Body of pancreas (tissue), 4 donors: ENCODE data around the gene BRAF.

Source experiments
- POLR2A ChIP-seq, 3 donors: fragments of 450-650 bp; IDR thresholded peaks; one replicate each; pipeline ENCODE4 v1.6.1; 2016; ENCODE audit warnings: antibody characterized with exemption in 3 of 3, mild to moderate bottlenecking in 2 of 3
- TF ChIP-seq, protein P1 (sequence below), 7 experiments: fragments of 450-650 bp in 4 of 7; fragments of 200-600 bp in 3 of 7; sonication (generic) in 3 of 7; IDR thresholded peaks; one replicate each; pipeline ENCODE4 v1.5.1; 2016 to 2019; ENCODE audit warnings: antibody characterized with exemption in 7 of 7

DNA sequence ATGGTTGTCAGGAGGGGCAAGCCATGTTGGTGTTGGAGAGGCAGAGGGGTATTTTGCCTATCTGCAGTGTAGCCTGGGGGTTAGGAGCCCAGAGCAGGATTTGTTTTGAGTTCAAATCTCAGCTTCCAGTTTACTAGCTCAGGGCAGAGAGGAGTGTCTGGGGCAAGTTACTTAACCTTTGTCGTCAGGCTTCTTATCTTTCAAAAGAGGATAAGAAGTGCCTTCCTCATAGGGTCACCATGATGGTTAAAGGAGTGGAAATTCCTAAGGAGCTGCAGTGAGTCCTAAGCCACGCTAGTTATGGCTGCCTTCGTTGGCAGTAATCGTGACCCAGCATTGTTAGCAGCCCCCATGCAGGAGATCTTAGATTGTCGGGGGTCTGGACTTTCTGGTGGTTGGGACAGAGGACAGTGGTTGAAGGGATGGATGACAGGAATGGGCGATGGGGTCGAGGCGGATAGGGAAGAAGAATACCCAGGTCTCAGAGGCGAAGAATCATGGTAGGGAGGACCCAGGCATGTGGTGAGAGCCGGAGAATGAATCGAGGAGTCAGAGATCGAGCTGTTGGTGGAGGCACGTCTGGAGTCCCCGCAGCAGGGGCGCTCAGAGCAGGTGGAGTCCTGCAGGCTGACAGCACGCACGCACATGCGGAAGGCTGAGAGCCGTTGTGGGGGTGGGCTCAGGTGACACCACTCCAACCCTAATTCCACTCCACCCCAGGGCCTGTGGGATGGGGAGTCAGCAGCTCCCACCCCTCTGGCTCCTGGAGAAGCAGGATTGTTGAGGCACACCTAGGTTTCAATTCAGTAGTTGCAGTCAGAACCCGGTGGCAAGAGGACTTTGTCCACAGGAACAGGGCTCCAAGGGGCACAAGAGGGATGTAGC lies 240.4 kb downstream of the BRAF start:
- no peak for TF ChIP-seq POLR2A (IDR thresholded peaks at IDR 0.05)
- TF ChIP-seq, protein P1, sequence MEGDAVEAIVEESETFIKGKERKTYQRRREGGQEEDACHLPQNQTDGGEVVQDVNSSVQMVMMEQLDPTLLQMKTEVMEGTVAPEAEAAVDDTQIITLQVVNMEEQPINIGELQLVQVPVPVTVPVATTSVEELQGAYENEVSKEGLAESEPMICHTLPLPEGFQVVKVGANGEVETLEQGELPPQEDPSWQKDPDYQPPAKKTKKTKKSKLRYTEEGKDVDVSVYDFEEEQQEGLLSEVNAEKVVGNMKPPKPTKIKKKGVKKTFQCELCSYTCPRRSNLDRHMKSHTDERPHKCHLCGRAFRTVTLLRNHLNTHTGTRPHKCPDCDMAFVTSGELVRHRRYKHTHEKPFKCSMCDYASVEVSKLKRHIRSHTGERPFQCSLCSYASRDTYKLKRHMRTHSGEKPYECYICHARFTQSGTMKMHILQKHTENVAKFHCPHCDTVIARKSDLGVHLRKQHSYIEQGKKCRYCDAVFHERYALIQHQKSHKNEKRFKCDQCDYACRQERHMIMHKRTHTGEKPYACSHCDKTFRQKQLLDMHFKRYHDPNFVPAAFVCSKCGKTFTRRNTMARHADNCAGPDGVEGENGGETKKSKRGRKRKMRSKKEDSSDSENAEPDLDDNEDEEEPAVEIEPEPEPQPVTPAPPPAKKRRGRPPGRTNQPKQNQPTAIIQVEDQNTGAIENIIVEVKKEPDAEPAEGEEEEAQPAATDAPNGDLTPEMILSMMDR (IDR thresholded peaks at IDR 0.05), result no peak
